HG03520 (cell line): ENCODE measurements around the gene VEZT.

Source experiments
- ATAC-seq: cut with Tn5 transposase; IDR thresholded peaks from one replicate; pipeline ENCODE4 v1.9.1; 2021; ENCODE audit warnings: mild to moderate bottlenecking, moderate library complexity; ENCODE audit not compliant: unreplicated experiment

The VEZT gene

GRCh38 chr12:95200128-95200894, 17.3 kb upstream of the VEZT start:
- no peak for ATAC-seq

- ATAC-seq, result no peak
Observed at GRCh38 chr12:95201056-95201670, 16.4 kb upstream of the VEZT start.

GRCh38 chr12:95202691-95203486, 14.7 kb upstream of the VEZT start:
- no peak for ATAC-seq

GRCh38 chr12:95203487-95204030, 14.0 kb upstream of the VEZT start:
- no peak for ATAC-seq

GRCh38 chr12:95204141-95204866, 13.3 kb upstream of the VEZT start:
- ATAC-seq, result no peak

GRCh38 chr12:95205016-95205624, 12.5 kb upstream of the VEZT start:
- no peak for ATAC-seq

- no peak for ATAC-seq
Observed at GRCh38 chr12:95205685-95206084, 11.9 kb upstream of the VEZT start.

GRCh38 chr12:95206916-95207315, 10.7 kb upstream of the VEZT start:
- ATAC-seq, result no peak

GRCh38 chr12:95207407-95207806, 10.2 kb upstream of the VEZT start:
- ATAC-seq, result no peak

- ATAC-seq, result no peak
Observed at GRCh38 chr12:95208678-95209077, 8.9 kb upstream of the VEZT start.

- ATAC-seq, result no peak
Observed at GRCh38 chr12:95212586-95212985, 5.0 kb upstream of the VEZT start.

- ATAC-seq, result no peak
Observed at GRCh38 chr12:95213119-95213518, 4.5 kb upstream of the VEZT start.

- ATAC-seq, result no peak
Observed at GRCh38 chr12:95213928-95214327, 3.7 kb upstream of the VEZT start.

GRCh38 chr12:95214466-95214865, 3.1 kb upstream of the VEZT start:
- no peak for ATAC-seq

- no peak for ATAC-seq
Observed at GRCh38 chr12:95215949-95216348, 1.7 kb upstream of the VEZT start.

- peak; percentile 18 for ATAC-seq
Observed at GRCh38 chr12:95216711-95217376, 763 bp upstream of the VEZT start.

- peak; percentile 3 for ATAC-seq
Observed at GRCh38 chr12:95218150-95219133, 835 bp downstream of the VEZT start.

GRCh38 chr12:95220190-95220589, 2.6 kb downstream of the VEZT start:
- no peak for ATAC-seq

GRCh38 chr12:95220726-95221125, 3.1 kb downstream of the VEZT start:
- no peak for ATAC-seq
